Endometrial microvascular endothelial cells (primary cell): ENCODE results near the gene TMEM151A. TPM values are rescaled to one million over a fixed set of nuclear protein-coding genes. Genes with fewer than 3 reads are reported as not detected.
"Not testable (repeated sequence)": the region's sequence is repeated elsewhere in the genome, so short reads cannot be mapped to it uniquely, and the experiment has no call there.

Source experiments
- in situ Hi-C: cut with HindIII; loops from 2 replicates; pipeline ENCODE4 v1.10.0; 2017; ENCODE audit warnings: low sequenced_read_pairs, low pct_unique_long_range_greater_than_20kb; ENCODE audit errors: inconsistent ontology term
- total RNA-seq: library from RNA; depleted of rRNA; stranded (reverse); fragments of >200 nt; gene quantifications from one replicate; pipeline ENCODE4 v1.2.3, GENCODE V29; 2015; ENCODE audit errors: inconsistent ontology term

Gene TMEM151A
- total RNA-seq, 1 donor from 2014 or later, result not detected

DNA sequence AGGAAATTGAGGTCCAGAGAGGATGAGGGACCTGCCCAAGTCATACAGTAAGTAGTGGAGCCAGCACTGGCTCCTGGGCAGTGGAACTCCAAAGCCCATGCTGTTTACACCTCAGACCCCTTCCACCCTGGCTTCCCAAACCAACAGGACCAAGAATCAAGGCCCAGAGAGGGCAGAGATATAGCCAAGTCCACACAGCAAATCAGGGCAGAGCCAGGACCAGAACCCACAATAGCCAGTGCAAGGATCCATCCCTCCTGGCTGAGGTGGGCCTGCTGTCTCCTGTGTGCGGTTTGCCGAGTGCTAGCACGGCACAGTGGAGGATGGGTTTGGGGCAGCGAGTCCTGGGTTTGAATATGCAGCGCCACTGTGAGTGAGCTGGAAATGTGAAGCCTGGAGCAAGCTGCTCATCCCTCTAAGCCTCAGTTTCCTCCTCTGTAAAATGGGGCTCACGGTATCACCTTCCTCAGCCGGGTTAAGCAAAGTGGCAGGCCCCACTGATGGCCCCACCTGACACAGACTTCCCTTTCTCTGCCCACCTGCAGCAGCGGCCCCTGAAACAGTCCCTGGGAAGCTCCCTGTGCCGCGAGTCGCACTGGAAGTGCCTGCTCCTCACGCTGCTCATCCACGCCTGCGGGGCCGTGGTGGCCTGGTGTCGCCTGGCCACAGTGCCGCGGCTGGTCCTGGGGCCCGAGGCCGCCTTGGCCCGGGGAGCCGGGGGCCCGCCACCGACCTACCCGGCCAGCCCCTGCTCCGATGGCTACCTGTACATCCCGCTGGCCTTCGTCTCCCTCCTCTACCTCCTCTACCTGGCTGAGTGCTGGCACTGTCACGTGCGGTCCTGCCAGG is 2.3 kb downstream of the TMEM151A start:
- in situ Hi-C loops, result no loop called here

DNA sequence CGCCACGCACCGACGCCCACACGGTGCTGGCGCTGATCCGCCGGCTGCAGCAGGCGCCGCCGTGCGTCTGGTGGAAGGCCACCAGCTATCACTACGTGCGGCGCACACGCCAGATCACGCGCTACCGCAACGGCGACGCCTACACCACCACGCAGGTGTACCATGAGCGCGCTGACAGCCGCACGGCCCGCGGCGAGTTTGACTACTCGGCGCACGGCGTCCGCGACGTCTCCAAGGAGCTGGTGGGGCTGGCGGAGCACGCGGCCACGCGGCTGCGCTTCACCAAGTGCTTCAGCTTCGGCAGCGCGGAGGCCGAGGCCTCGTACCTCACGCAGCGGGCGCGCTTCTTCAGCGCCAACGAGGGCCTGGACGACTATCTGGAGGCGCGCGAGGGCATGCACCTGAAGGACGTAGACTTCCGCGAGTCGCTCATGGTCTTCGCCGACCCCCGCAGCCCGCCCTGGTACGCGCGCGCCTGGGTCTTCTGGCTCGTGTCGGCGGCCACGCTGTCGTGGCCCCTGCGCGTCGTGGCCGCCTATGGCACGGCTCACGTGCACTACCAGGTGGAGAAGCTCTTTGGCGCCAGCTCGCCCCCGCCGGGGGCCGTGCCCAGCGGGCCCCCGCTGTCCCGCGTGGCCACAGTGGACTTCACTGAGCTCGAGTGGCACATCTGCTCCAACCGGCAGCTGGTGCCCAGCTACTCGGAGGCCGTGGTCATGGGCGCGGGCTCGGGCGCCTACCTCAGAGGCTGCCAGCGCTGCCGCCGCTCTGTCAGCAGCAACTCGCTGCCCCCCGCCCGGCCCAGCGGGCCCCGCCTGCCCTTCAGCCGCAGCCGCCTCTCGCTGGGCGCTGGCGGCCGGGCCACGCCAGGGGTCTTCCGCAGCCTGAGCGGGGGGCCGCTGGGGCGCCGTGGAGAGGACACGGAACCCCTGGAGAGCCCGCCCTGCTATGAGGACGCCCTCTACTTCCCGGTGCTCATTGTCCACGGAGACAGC is 3.2 kb downstream of the TMEM151A start:
- in situ Hi-C loops, result no loop called here

DNA sequence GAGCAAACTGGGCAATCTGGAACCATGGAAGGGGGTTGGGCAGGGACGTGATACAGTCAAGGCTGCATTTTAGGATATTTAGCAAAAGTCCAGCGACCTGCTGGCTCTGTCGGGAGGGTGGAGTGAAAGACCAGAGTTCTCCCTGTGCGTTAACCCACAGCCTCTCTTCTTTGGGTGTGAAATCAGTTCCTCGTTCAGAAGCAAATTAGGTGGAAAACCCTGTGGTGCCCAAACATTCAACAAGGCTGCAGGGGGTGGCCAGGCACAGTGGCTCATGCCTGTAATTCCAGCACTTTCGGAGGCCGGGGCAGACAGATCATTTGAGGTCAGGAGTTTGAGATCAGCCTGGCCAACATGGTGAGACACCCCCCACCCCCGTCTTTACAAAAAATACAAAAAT is 5.9 kb downstream of the TMEM151A start:
- in situ Hi-C loops, result no loop called here

DNA sequence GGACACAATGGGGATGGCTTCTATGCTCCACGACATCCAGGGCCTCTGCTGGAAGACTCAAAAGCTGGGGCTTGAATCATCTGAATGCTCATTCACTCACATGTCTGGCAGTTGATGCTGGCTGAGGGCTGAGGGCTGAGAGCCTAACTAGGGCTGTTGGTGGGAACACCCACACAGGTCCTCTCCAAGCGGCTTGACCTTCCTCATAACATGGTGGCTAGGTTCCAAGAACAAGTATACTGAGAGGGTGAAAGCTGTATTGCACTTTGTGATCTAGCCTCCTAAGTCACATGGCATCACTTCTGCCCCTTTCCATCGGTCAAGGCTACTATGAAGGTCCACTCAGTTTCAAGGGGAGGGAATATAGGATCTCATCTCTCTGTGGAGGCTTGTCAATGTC is 7.5 kb downstream of the TMEM151A start:
- in situ Hi-C loops, result no loop called here

DNA sequence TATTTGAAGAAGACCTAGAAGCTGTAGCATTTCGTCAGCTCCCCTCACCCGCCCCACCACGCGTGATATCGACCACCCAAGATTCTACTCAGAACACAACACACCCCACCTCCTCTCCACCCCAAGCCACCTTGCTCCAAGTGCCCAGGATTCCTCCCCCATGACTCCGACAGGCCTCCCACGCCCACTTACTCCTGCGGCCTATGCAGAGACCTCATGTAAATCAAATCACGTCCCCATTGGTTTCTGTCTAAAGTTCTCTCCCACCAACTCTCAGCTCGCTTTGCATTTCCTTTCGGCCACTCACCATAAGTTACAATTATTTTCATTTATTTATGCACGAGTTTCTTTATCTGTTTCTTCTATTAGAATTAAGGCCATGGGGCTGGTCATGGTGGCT is 11.0 kb downstream of the TMEM151A start:
- in situ Hi-C loops, result no loop called here

DNA sequence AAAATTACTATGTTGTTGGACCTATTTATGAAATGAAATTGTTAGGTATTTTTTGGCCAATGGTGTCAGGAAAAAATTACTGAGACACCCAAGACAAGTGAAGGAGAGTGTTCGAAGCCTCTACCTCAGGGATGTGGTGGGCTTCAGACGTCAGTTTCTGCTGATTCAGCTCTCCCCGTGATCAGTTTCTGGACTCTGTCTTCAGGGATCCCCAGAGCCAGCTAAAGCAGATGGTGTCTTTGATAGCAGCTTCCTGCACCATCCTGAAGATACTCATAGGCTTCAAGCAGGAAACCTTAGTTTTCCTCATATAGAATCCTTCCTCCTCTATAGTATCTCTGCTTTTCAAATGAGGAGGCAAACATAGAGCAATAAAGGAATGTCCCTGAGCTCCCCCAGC is 17.8 kb downstream of the TMEM151A start:
- in situ Hi-C loops, result no loop called here

DNA sequence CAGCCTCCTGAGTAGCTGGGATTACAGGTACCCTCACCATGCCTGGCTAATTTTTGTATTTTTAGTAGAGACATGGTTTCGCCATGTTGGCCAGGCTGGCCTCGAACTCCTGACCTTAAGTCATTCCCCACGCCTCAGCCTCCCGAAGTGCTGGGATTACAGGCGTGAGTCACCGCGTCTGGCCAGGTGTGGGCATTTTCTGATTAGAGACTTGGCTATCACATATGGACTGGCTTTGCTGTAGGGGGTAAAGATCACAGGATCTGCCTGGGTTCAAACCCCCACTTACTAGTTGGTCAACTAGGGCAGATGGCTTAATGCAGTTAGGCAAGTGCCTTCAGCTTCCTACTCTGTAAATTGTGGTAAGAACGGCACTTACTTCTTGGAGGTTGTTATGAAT is 18.6 kb downstream of the TMEM151A start:
- in situ Hi-C loops, result no loop called here

DNA sequence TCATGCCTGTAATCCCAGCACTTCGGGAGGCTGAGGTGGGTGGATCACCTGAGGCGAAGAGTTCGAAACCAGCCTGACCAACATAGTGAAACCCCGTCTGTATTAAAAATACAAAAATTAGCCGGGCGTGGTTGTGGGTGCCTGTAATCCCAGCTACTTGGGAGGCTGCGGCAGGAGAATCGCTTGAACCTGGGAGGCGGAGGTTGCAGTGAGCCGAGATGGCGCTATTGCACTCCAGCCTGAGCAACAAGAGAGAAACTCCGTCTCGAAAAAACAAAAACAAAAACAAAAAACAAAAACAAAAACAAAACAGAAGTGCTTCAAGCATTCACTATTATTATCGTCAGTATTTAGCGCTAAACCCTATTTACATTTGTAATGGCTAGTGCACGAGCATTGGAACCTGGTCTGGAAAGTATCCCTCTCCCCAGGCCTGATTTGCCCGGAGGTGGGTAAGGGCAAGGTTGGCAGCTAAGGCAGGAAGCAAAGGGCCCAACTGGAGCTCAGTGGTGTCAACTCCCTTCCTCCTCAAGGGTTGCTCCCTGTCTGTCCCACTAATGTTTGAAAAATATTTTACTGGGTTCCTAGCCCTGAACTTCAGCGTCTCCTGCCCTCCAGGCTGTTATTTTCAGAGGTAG is 19.2 kb downstream of the TMEM151A start:
- in situ Hi-C loops, result not testable (repeated sequence)

DNA sequence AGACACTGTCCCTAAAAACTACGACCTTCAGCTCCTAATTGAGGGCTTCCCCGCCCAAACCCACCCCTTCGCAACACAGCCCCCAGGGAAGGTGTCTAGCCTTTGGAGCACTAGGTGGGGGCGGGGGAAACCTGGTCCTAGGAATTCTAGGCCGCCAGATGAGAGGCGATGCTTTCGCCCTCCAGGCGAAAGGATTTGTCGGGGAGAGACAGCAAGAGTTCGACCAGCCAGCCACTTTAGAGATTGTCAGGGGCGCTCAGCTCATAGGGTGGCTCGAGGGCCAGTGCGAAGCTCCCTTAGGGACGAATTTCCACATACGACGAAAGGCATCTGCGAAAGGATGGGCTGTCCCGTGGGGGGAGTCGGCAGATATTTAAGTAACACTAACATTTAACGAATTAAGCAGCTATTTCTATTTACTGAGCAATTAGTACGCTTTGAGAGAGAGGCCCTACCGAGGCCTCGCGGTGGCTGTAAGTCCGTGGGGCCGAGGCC is 19.8 kb downstream of the TMEM151A start:
- in situ Hi-C loops, result no loop called here

DNA sequence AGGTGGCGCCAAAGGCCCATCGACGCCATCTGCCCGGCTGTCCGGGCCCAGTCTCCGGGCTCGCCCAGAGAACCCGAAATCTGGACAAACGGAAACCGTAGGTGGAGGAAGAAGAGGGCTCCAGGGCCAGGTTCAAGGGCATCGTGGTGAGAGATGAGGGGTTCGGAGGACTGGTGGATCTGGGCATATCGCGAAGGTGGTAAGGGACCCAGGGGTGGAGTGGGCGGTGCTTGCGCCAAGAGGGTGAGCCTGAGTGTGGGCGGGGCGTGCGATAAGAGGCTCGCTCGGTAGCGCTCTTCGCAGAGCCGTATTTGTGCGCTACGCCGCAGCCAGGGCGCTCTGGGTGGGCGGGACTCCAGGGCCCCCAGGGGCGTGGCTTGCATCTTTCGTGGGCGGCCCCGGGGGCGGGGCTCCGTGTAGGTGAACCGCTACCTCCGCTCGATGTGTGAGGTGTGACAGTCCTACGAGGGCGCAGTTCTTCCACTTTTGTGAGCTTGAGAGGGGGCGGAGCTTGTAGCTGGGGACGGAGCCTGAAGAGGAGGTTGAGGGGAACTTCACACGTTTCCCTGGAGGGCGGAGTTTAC is 20.4 kb downstream of the TMEM151A start:
- in situ Hi-C loops, result no loop called here

DNA sequence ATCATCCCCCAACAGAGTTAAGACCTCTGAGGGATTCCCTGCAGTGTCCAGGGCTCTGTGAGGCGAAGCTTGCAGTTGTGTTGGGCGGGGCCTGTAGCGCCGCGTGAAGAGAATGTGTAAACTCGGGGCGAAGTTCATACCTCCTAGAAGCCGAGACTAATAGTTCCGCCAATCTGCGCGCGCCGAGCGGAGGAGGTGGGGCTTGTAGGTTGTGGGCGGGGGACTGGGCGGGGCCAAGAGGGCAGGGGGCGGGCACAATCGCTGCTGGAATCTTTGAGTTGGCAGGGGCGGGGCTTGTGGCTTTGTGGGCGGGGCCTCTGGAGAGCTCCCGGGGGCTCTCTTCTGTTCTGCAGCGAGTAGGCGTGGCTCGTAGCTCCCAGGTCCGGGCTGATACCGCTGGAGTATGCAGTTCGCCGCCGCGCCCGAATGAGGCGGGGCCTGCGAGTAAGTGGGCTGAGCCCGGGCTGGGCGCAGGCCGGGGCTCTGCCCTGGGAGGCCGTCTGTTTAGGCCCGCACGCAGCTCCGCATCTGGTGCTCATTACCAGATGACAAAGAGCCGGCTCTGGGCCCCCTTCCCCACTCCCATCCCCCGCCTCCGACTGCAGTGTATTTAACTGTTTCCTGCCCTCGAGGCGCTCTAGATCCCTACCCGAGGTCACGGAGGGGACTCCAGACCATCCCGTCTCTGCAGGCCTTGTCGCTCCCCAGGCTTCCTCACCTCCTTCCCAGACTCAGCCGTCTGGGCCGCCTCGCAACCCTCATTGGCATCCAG is 21.0 kb downstream of the TMEM151A start:
- in situ Hi-C loops, result no loop called here

DNA sequence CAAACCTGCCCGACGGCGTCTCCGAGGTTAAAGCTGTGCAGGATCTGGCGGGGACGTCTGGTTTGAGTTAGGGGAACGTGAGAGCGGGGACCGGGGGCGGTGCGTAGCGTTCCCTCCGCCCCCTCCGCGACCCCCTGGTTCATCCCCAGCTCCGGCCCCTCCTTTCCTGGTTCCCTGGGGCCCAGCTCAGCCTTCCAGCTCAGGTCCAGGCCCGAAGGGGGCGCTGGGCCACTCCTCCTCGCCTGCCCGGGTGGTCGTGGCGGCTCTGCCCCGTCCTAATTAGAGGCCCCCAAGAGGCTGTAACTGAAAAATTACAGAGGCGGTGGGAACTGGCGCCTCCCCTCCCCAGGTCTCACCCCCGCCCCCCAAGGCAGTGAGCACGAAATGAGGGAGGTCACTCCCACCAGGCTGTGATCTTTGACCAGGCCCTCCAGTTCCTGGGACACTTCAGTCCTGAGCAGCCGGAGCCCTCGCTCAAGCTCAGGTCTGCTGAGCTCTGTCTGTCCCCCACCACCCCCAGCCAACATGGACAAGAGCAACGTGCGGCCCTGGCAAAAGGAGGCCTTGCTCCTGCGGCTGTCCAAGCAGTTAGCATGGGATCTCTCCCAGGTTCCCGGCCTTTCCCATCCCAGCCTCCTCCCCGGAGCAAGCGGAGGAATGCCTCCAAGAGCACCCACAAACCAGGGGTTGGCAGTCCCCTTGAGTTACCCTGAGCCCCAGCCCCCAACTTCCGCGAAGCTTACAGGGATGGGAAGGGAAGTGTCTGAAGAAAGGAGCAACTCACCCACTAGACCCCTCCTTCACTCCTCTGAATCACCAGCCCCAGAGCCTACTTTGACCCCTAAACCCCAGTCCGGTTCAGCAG is 21.9 kb downstream of the TMEM151A start:
- in situ Hi-C loops, result no loop called here

DNA sequence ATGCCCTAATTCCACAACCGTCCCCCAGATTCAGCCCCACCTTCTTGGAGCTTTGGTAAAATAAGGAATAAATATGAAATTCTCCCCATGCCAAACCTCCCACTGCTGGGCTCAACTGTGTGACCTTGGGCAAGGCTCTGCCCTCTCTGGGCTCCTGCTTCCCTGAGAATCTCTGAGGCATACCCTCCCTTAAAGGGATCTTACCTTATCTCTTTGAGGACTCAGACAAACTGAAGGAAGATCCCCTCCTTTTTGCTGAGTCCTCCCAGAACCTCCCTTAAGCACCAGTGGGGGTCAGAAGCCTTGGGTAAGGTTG is 22.4 kb downstream of the TMEM151A start:
- in situ Hi-C loops, result no loop called here

DNA sequence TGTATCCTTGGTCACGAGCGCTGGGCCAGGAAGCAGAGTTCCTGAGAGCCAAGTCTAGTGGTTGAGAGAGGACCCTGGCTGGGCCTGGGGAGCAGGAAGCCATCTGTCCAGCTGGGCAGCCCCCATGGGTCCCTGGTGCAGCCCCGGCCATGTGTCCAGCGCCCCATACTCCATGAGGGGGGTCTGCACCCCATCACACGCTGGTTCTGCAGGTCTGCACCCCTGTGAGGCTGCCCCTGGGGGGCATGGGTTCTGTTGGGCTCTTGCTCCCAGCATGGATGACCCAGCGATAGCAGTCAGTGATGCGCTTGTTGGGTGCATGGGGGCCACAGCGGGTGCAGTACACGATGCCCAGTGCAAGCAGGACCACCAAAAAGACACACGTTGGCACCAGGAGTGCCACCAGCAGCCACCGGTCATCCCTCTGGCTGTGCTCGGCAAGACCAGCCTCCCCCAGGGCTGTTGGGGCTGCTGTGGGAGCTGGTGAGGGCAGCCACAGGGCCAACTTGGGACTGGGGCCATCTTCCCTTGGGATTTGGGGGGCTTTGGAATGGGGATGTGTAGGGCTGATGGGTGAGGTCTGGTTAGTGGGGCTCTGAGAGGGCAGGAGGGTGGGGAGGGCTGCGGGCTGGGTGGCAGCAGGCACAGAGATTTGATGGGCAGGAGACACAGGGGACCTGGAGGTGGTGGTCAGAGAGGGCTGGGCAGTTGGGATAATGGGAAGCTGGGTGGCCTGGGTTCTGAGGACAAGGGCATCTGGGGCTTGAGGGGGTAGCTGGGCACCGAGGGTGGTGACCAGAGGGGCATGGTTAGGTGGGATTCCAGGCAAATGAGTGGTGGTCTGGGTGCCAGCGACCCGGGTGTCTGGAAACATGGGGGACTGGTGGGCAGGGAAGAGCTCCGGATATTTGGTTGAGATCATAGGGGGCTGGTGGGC is 23.1 kb downstream of the TMEM151A start:
- in situ Hi-C loops, result no loop called here

DNA sequence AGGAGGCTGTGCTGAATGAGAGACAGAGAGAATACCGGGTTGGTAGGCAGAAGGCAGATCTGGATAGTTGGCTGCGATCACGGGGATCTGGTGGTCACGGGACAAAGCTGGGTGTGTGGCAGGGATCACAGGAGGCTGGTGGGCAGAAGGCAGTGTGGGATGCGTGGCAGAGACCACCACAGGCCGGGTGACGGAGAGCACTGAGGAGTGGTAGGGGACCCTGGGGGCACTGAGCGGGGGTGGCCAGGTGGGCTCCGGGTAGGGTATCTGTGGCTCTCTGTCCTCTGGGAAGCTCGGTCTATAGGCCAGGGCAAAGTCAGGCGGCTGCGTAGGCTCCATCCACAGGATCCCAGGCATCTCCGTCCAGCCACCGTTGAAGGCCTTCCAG is 23.8 kb downstream of the TMEM151A start:
- in situ Hi-C loops, result no loop called here
